Endothelial cell of umbilical vein (primary cell): Measurements from ENCODE around the gene HDGFL2. TPM values are rescaled to one million over a fixed set of nuclear protein-coding genes. Genes with fewer than 3 reads are reported as not detected.

Source experiments
- BruUV-seq: library from RNA; stranded (reverse); fragments of 400-500 nt; replicated peaks from 2 replicates; lab custom pipeline; 2021; lab: Mats Ljungman, UMichigan
- CTCF ChIA-PET: fragments of 300-600, 350-600 bp; sonication (Branson Sonifier 250); formaldehyde crosslinking; loops from one replicate; lab custom pipeline; 2021; ENCODE audit warnings: antibody characterized with exemption, inconsistent platforms; lab: Charles Lee
- POLR2A ChIA-PET: fragments of 300-600, 350-600 bp; sonication (Branson Sonifier 250); formaldehyde crosslinking; loops from one replicate; lab custom pipeline; 2021; ENCODE audit warnings: antibody characterized with exemption, inconsistent platforms; lab: Charles Lee
- DNase-seq: peaks from one replicate; pipeline ENCODE4 v3.0.0-alpha.2; 2011; ENCODE audit warnings: low read depth, low spot score
- FAIRE-seq: peaks from 2 replicates; lab custom pipeline; 2011; peaks lifted over from hg19 to GRCh38; lab: Jason Lieb, UNC
- H2AFZ ChIP-seq: 2 replicates; pipeline ENCODE4 v1.6.0; 2012; ENCODE audit warnings: low read depth, low read length, control low read depth, inconsistent platforms
- H3K27ac ChIP-seq: 2 replicates; pipeline ENCODE4 v1.5.1; 2011; ENCODE audit warnings: low read depth, mild to moderate bottlenecking, control low read depth, low read length, moderate library complexity; ENCODE audit not compliant: insufficient read depth
- H3K27me3 ChIP-seq, 2 experiments: 2 replicates each; pipeline versions ENCODE4 v1.6.0 to v1.6.1; 2011; ENCODE audit warnings: low read length in 2 of 2, mixed read lengths in 1 of 2; ENCODE audit not compliant: control insufficient read depth in 2 of 2, insufficient read depth in 2 of 2
- H3K36me3 ChIP-seq, 2 experiments: 2 replicates in 1 of 2; 3 replicates in 1 of 2; pipeline ENCODE4 v1.5.1; 2011; ENCODE audit warnings: low read length in 2 of 2, mild to moderate bottlenecking in 1 of 2, moderate library complexity in 1 of 2; ENCODE audit not compliant: control insufficient read depth in 2 of 2, insufficient read depth in 2 of 2; ENCODE audit errors: extremely low read depth in 1 of 2
- H3K4me1 ChIP-seq: 3 replicates; pipeline ENCODE4 v1.5.1; 2011; ENCODE audit warnings: mild to moderate bottlenecking, low read length; ENCODE audit not compliant: control insufficient read depth, insufficient read depth; ENCODE audit errors: extremely low read depth
- H3K4me2 ChIP-seq: 2 replicates; pipeline ENCODE4 v1.6.1; 2011; ENCODE audit warnings: low read length, control low read depth, mixed read lengths; ENCODE audit not compliant: insufficient read depth
- H3K4me3 ChIP-seq, 3 experiments: fragments of 200-600 bp in 1 of 3; sonication (generic), shearing (Covaris generic) in 1 of 3; replicated peaks in 1 of 3; 2 replicates each; pipeline ENCODE4 v1.5.1; 2011 to 2016; ENCODE audit warnings: control low read depth in 3 of 3, low read length in 3 of 3, mild to moderate bottlenecking in 2 of 3, inconsistent platforms in 1 of 3, low read depth in 1 of 3, moderate library complexity in 1 of 3; ENCODE audit not compliant: insufficient read depth in 1 of 3
- H3K79me2 ChIP-seq: 2 replicates; pipeline ENCODE4 v1.6.0; 2012; ENCODE audit warnings: low read length, inconsistent platforms; ENCODE audit not compliant: control insufficient read depth, insufficient read depth
- H3K9ac ChIP-seq: replicated peaks from 2 replicates; pipeline ENCODE3; 2011; ENCODE audit warnings: low read length, control low read depth; ENCODE audit not compliant: insufficient read depth; ENCODE audit errors: extremely low read depth
- H3K9me1 ChIP-seq: replicated peaks from 3 replicates; pipeline ENCODE4 v1.6.0; 2011; ENCODE audit warnings: mild to moderate bottlenecking, low read length; ENCODE audit not compliant: control insufficient read depth, insufficient read depth; ENCODE audit errors: extremely low read depth
- H3K9me3 ChIP-seq: replicated peaks from 2 replicates; pipeline ENCODE4 v1.5.1; 2012; ENCODE audit warnings: low read length, inconsistent platforms; ENCODE audit not compliant: control insufficient read depth, insufficient read depth
- H4K20me1 ChIP-seq: replicated peaks from 2 replicates; pipeline ENCODE3; 2011; ENCODE audit warnings: mild to moderate bottlenecking, low read length; ENCODE audit not compliant: control insufficient read depth, insufficient read depth; ENCODE audit errors: extremely low read depth
- CTCF ChIP-seq, 2 donors: IDR thresholded peaks; 1 replicate in 1 of 2; 2 replicates in 1 of 2; pipeline ENCODE4 v1.5.1; 2011; ENCODE audit warnings: low read length in 2 of 2, mild to moderate bottlenecking in 2 of 2, moderate library complexity in 2 of 2, control low read depth in 1 of 2, inconsistent platforms in 1 of 2, low read depth in 1 of 2; ENCODE audit not compliant: insufficient read depth in 1 of 2; ENCODE audit errors: extremely low read depth in 1 of 2
- EZH2 ChIP-seq: IDR thresholded peaks from 2 replicates; pipeline ENCODE4 v1.6.1; 2012; ENCODE audit warnings: borderline replicate concordance, low read depth, mild to moderate bottlenecking, moderate library complexity, low read length, inconsistent platforms; ENCODE audit not compliant: severe bottlenecking
- FOS ChIP-seq: IDR thresholded peaks from 2 replicates; pipeline ENCODE4 v1.6.1; 2011; ENCODE audit warnings: mild to moderate bottlenecking, low read length, moderate library complexity, borderline replicate concordance; ENCODE audit not compliant: insufficient read depth
- GATA2 ChIP-seq: IDR thresholded peaks from 2 replicates; pipeline ENCODE4 v1.7.0; 2011; ENCODE audit warnings: low read depth, mild to moderate bottlenecking, moderate library complexity, mixed read lengths, low read length; ENCODE audit not compliant: insufficient read length, insufficient read depth
- JUN ChIP-seq: IDR thresholded peaks from 2 replicates; pipeline ENCODE4 v1.6.1; 2011; ENCODE audit warnings: borderline replicate concordance, low read depth; ENCODE audit not compliant: insufficient read length, insufficient read depth
- MAX ChIP-seq: IDR thresholded peaks from 2 replicates; pipeline ENCODE4 v1.6.1; 2011; ENCODE audit not compliant: insufficient read depth, insufficient read length
- MYC ChIP-seq: IDR thresholded peaks from one replicate; pipeline ENCODE4 v1.6.1; 2011; ENCODE audit warnings: mild to moderate bottlenecking, low read depth, low read length
- POLR2A ChIP-seq: IDR thresholded peaks from 2 replicates; pipeline ENCODE4 v1.6.1; 2012; ENCODE audit warnings: low read depth, mild to moderate bottlenecking, control low read depth, low read length
- POLR2AphosphoS5 ChIP-seq: IDR thresholded peaks from 2 replicates; pipeline ENCODE4 v1.6.1; 2012; ENCODE audit warnings: low read depth, mild to moderate bottlenecking, control low read depth, low read length, moderate library complexity; ENCODE audit not compliant: insufficient read depth
- dilution Hi-C: fragments of 300-500 bp; cut with MboI; formaldehyde crosslinking; loops from one replicate; pipeline ENCODE4 v1.15.0; 2019; ENCODE audit warnings: low sequenced_read_pairs; ENCODE audit not compliant: extremely low pct_ligation_motif_present
- intact Hi-C: fragments of 100-400 bp; cut with micrococcal nuclease; formaldehyde crosslinking; loops from one replicate; pipeline ENCODE4 v1.10.0; 2022
- polyA plus RNA-seq, 4 experiments: library from polyadenylated mRNA; depleted of rRNA in 3 of 4; stranded (reverse) in 3 of 4; unstranded in 1 of 4; fragments of >200 nt; gene quantifications; 2 replicates each; pipeline versions ENCODE4 v1.2.1 to v1.2.3, GENCODE V29; 2011 to 2012; ENCODE audit warnings: missing spikeins in 1 of 4
- total RNA-seq: library from RNA; stranded (reverse); gene quantifications from 2 replicates; pipeline ENCODE4 v1.2.3, GENCODE V29; 2021

HDGFL2 gene
- total and polyA plus RNA-seq, 2 donors (not counting 3 experiments of a cell fraction or from before 2014, with no cell fraction given), result 39.1 to 79.6 TPM

GRCh38 chr19:4423416-4424126 is 48.5 kb upstream of the HDGFL2 start:
- Histone ChIP-seq H3K4me3 (no peak overlapping the region), H3K27me3 (no peaks in the 10 kb centered on the region), H3K36me3 (peaks cover 4 to 9% of the 10 kb centered on the region in 2 experiments), H3K9ac (no peak overlapping the region), H3K4me2 (no peak overlapping the region), H3K9me1 (no peaks in the 10 kb centered on the region), H3K79me2 (no peaks in the 10 kb centered on the region), H4K20me1 (no peaks in the 10 kb centered on the region), H3K9me3 (no peaks in the 10 kb centered on the region), H3K4me1 (no peaks in the 10 kb centered on the region), H2AFZ (no peak overlapping the region), H3K27ac (no peak overlapping the region)
- ChIA-PET POLR2A (no interaction called here), CTCF (no interaction called here)
- no peak for TF ChIP-seq MAX
- no peak for TF ChIP-seq FOS
- no peak for TF ChIP-seq CTCF (IDR thresholded peaks at IDR 0.05; ENCODE audit: extremely low read depth in 1 of 2, insufficient read depth in 1 of 2, low read depth in 1 of 2, low read length in 2 of 2)
- no peak for TF ChIP-seq GATA2
- TF ChIP-seq MYC, result no peak
- TF ChIP-seq POLR2AphosphoS5, result no peak
- no peak for TF ChIP-seq POLR2A
- no peak for TF ChIP-seq EZH2
- TF ChIP-seq JUN, result no peak
- intact Hi-C loops, result no loop called here
- dilution Hi-C loops, result no loop called here
- FAIRE-seq (no peak), DNase-seq (no peak)
- BruUV-seq, result no TSS peak
